A673 (cell line): Measurements from ENCODE around the gene TMEM218. TPM values are rescaled to one million over a fixed set of nuclear protein-coding genes. Genes with fewer than 3 reads are reported as not detected.

Source experiments
- BruUV-seq: library from RNA; stranded (reverse); fragments of 400-500 nt; replicated peaks from 2 replicates; lab custom pipeline; 2021; lab: Mats Ljungman, UMichigan
- CTCF ChIA-PET: fragments of 300-600 bp; sonication (Branson Sonifier 250); formaldehyde crosslinking; loops from one replicate; lab custom pipeline; 2022; ENCODE audit warnings: antibody characterized with exemption; lab: Charles Lee
- POLR2A ChIA-PET: fragments of 300-600 bp; sonication (Branson Sonifier 250); formaldehyde crosslinking; loops from one replicate; lab custom pipeline; 2022; ENCODE audit warnings: antibody characterized with exemption; ENCODE audit not compliant: low non-redundant PET; lab: Charles Lee
- DNase-seq: peaks from one replicate; pipeline ENCODE4 v3.0.0-alpha.2; 2015; ENCODE audit warnings: low spot score
- H3K27ac ChIP-seq: fragments of 200-600 bp; sonication (generic); 2 replicates; pipeline ENCODE4 v1.5.1; 2016; ENCODE audit warnings: mixed run types, low read depth, mild to moderate bottlenecking, mixed read lengths, antibody characterized with exemption, low read length; ENCODE audit not compliant: poor library complexity, severe bottlenecking
- H3K27me3 ChIP-seq: fragments of 200-600 bp; sonication (generic); replicated peaks from 2 replicates; pipeline ENCODE4 v1.6.1; 2017; ENCODE audit warnings: mixed run types, low read depth, mild to moderate bottlenecking, mixed read lengths, antibody characterized with exemption, low read length; ENCODE audit not compliant: insufficient read depth, poor library complexity
- H3K36me3 ChIP-seq: fragments of 200-600 bp; sonication (generic); 2 replicates; pipeline ENCODE4 v1.6.1; 2016; ENCODE audit warnings: mixed run types, mild to moderate bottlenecking, mixed read lengths, antibody characterized with exemption, low read length; ENCODE audit not compliant: insufficient read depth, poor library complexity, severe bottlenecking
- H3K4me1 ChIP-seq: fragments of 200-600 bp; sonication (generic); 2 replicates; pipeline ENCODE4 v1.6.1; 2017; ENCODE audit warnings: mixed run types, mild to moderate bottlenecking, mixed read lengths, antibody characterized with exemption, low read length; ENCODE audit not compliant: insufficient read depth, poor library complexity, severe bottlenecking
- H3K4me3 ChIP-seq: fragments of 200-600 bp; sonication (generic); 2 replicates; pipeline ENCODE4 v1.5.1; 2016; ENCODE audit warnings: low read depth, mixed run types, mild to moderate bottlenecking, mixed read lengths, low read length; ENCODE audit not compliant: poor library complexity, severe bottlenecking
- H3K9me3 ChIP-seq: fragments of 200-600 bp; sonication (generic); 2 replicates; pipeline ENCODE4 v1.6.1; 2016; ENCODE audit warnings: mixed run types, low read depth, mild to moderate bottlenecking, mixed read lengths, antibody characterized with exemption, low read length; ENCODE audit not compliant: poor library complexity, severe bottlenecking
- CTCF ChIP-seq: fragments of 300-800, 200-600 bp; sonication (generic); conservative IDR thresholded peaks from 2 replicates; pipeline ENCODE4 v1.5.1; 2017; ENCODE audit warnings: low read depth, mild to moderate bottlenecking, antibody characterized with exemption, low read length, moderate library complexity, mixed read lengths
- EZH2 ChIP-seq: fragments of 200-600 bp; sonication (generic); IDR thresholded peaks from 2 replicates; pipeline ENCODE4 v1.6.1; 2017; ENCODE audit warnings: borderline replicate concordance, low read depth, mild to moderate bottlenecking, mixed read lengths, antibody characterized with exemption, low read length; ENCODE audit not compliant: poor library complexity, severe bottlenecking
- intact Hi-C: fragments of 100-400 bp; cut with micrococcal nuclease; formaldehyde crosslinking; loops from one replicate; pipeline ENCODE4 v1.10.0; 2022; ENCODE audit not compliant: unreplicated experiment
- total RNA-seq: library from RNA; stranded (reverse); gene quantifications from 2 replicates; pipeline ENCODE4 v1.2.3, GENCODE V29; 2021

The TMEM218 gene
- total RNA-seq, 1 experiment from 2014 or later = 28.8 TPM

- Histone ChIP-seq H3K4me3 (no peak overlapping the region), H3K9me3 (no peaks in the 10 kb centered on the region), H3K4me1 (no peaks in the 10 kb centered on the region), H3K27me3 (no peaks in the 10 kb centered on the region), H3K27ac (no peak overlapping the region), H3K36me3 (no peaks in the 10 kb centered on the region)
- no TSS peak for BruUV-seq
- intact Hi-C loops = no loop called here
- TF ChIP-seq CTCF (peak; percentile 88), EZH2 (no peak)
- ChIA-PET POLR2A (no interaction called here), CTCF (interaction anchor here (0.6 to 2.0 kb wide), 6 partner anchors 13 to 305 kb away, joined by 4 to 15 read pairs (median 10); partner anchors contain the start of gene TMEM218)
- DNase-seq = peak; percentile 89
These were observed 12.7 kb upstream of the TMEM218 start for GRCh38 chr11:125123947-125124617.

- Histone ChIP-seq H3K27ac (no peak overlapping the region), H3K4me3 (no peak overlapping the region), H3K36me3 (no peaks in the 10 kb centered on the region), H3K9me3 (no peaks in the 10 kb centered on the region), H3K4me1 (no peaks in the 10 kb centered on the region), H3K27me3 (no peaks in the 10 kb centered on the region)
- TF ChIP-seq CTCF = no peak
- ChIA-PET POLR2A (no interaction called here), CTCF (interaction anchor here (0.6 to 2.0 kb wide), 7 partner anchors 10 to 306 kb away, joined by 3 to 15 read pairs (median 5); partner anchors contain the start of genes PKNOX2 and TMEM218)
- no peak for DNase-seq
- intact Hi-C loops = no loop called here
- no TSS peak for BruUV-seq
These were observed 11.9 kb upstream of the TMEM218 start for GRCh38 chr11:125123194-125123946.

GRCh38 chr11:125117429-125117828 is 6.0 kb upstream of the TMEM218 start:
- no TSS peak for BruUV-seq
- Histone ChIP-seq H3K36me3 (no peaks in the 10 kb centered on the region), H3K4me3 (no peak overlapping the region), H3K4me1 (no peaks in the 10 kb centered on the region), H3K9me3 (no peaks in the 10 kb centered on the region), H3K27me3 (peaks cover 10% of the 10 kb centered on the region), H3K27ac (no peak overlapping the region)
- ChIA-PET POLR2A (no interaction called here), CTCF (no interaction called here)
- intact Hi-C loops = no loop called here
- TF ChIP-seq CTCF (no peak), EZH2 (no peak)
- DNase-seq = peak; percentile 15
